Measurements from ENCODE around the gene RUVBL1.
A peak's percentile ranks its signal among the peaks of the same experiment; 100 is the strongest.

Gene RUVBL1

GRCh38 chr3:128063865-128064264 lies 59.7 kb downstream of the RUVBL1 start:
- no peak for DNase-seq

DNA sequence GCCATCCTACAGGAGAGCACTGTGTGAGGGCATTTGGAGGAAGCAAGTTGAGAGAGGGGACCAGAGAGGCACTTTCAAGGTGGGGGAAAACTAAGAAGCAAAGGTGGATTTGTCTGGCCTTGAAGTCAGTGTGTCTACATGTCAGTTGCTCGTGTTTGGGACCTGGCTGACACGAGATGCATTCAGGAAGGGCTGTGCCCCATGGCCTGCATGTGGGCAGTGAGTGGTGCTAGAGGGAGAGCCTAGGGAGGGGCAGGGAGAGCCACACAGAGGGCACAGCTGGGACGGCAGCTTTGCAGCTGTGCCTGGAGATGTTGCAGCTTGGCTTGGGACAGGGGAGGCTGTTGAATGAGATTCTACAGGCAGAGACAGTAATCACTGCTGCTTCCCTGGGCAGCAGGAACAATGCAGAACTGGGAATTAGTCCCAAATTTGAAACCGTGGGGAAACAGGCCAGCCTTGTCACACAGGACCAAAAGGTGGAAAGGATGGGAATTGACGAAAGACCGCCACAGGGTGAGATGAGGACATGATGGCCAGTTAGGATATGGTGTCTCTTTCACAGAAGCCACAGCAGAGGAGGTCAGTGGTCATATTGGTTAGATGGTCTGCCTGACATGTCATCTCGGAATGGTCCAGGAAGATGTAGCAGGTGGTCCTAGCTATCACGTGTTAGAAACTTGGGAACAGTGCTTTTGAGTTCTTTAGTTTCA lies 61.4 kb downstream of the RUVBL1 start:
- DNase-seq, result no peak

DNA sequence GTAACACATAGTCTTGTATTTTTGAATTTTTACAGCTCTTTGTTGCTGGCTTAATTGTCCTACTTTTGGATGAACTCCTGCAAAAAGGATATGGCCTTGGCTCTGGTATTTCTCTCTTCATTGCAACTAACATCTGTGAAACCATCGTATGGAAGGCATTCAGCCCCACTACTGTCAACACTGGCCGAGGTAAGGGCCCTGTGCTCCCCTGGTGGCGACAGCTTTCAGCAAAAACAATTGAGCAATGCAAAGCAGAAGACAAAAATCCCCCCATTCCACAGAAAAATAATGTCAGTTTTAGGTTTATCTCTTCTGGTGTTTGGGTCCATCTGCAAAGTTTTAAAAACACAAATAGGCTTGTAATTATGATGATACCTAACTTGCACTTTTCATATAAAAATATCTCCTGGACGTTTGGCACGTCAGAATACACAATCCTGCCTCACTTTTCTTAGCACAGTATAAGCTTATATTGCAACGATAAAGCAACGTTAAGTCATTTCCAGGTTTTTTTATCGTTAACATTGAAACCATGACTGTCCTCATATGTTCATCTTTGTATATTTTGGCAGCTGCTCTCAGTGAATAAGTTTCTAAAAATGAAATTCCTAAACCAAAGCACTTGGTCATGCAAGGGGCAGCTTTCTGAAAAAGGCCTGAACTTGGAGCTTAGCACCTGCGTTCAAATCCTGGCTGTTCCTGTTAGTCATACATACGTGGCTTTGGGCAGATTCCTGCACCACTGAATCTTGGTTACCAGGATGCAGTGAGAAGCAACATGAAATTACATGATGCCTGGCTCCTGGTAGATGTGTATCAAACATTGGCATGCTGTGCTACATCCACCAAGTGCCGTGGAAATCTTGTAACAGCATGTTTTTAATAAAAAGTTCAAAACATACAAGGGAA lies 62.9 kb downstream of the RUVBL1 start:
- no peak for DNase-seq

- no peak for DNase-seq
Observed at GRCh38 chr3:128056258-128056657, 67.4 kb downstream of the RUVBL1 start.

DNA sequence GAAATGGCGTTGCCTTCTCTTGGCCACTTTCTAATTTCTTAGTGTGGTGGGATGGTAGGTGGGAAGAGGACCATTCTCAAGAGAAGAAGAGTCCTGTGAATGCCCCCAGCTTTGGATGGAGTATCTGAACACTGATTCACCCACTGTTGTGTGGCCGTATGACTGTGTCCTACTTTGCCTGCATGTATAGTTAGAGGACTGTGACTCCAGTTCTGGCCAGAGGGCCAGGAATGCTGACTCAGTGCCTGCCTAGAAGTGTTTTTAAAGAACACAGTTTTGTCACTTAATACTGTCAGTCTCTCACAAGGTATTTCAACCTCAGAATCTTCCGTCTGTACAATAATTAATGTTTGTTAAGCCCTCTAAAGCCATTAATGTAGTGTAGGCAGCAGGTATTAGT lies 69.2 kb downstream of the RUVBL1 start:
- DNase-seq, result no peak

DNA sequence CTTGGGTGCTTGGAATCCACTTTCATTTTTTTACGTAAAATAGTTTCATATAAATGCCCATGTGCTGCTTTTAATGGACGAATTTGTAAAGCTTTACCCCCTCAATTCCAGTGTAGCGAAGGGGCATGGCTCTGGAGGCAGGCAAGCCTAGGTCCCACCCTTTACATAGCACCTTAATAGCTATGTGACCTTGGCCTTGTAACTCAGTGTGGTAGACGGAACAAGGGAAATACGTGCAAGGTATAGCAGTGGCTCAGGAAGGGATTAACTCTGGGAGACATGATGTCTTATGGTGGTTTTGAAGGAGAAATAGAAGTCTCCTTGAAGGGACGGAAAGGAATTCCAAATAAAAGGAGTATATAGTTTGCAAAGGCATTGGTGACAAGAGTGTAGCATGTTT lies 70.0 kb downstream of the RUVBL1 start:
- no peak for DNase-seq

GRCh38 chr3:128052595-128053351 lies 70.8 kb downstream of the RUVBL1 start:
- no peak for DNase-seq

GRCh38 chr3:128051837-128052594 lies 71.6 kb downstream of the RUVBL1 start, which contains the start of gene SEC61A1:
TSS of gene SEC61A1 (plus strand) at chr3:128052437. CDS start at chr3:128052553, 116 bp downstream.
- peak; percentile 97 for DNase-seq

- no peak for DNase-seq
Observed at GRCh38 chr3:128051459-128051836, 72.2 kb downstream of the RUVBL1 start.

- no peak for DNase-seq
Observed at GRCh38 chr3:128050597-128050996, 73.0 kb downstream of the RUVBL1 start.

- no peak for DNase-seq
Observed at GRCh38 chr3:128041344-128041743, 82.3 kb downstream of the RUVBL1 start.

GRCh38 chr3:128040660-128041059 lies 83.0 kb downstream of the RUVBL1 start:
- no peak for DNase-seq

DNA sequence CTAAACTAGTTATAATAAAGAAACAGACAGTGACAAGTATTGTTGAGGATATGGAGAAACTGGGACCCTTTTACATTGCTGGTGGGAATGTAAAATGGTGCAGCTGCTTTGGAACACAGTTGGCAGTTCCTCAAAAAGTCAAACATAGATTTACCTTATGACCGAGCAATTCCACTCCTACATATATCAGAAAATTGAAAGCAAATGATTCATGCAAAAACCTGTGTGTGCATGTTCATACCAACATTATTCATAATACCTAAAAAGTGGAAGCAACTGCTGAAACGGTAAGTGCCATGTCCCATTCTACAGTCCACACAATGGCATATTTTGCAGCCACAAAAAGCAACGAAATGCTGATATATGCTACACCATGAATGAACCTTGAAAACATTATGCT lies 83.6 kb downstream of the RUVBL1 start:
- DNase-seq, result no peak

- no peak for DNase-seq
Observed at GRCh38 chr3:128036119-128036518, 87.5 kb downstream of the RUVBL1 start.

GRCh38 chr3:128033102-128033501 lies 90.5 kb downstream of the RUVBL1 start:
- no peak for DNase-seq

Measured in right hindlimb (tissue), 1 donor.